GM23338 (cell line): Measurements from ENCODE around the gene AQP3.

Experiments
- CREB1 ChIP-seq: fragments of 250-450 bp; sonication (Bioruptor Pico); IDR thresholded peaks from 2 replicates; pipeline ENCODE4 v1.5.0; 2020; ENCODE audit warnings: low read depth, mild to moderate bottlenecking, moderate library complexity
- CTCF ChIP-seq, 2 experiments: fragments of 200-600 bp in 1 of 2; sonication (generic) in 1 of 2; conservative IDR thresholded peaks; 2 replicates each; pipeline versions ENCODE4 v1.5.1 to v1.6.1; 2016 to 2017; ENCODE audit warnings: antibody characterized with exemption in 2 of 2, low read depth in 2 of 2, mild to moderate bottlenecking in 2 of 2, moderate library complexity in 1 of 2
- ETS1 ChIP-seq: IDR thresholded peaks from 2 replicates; pipeline ENCODE4 v1.6.1; 2016; ENCODE audit warnings: antibody characterized with exemption
- EZH2 ChIP-seq: fragments of 200-600 bp; sonication (generic); IDR thresholded peaks from one replicate; pipeline ENCODE4 v1.8.0; 2017; ENCODE audit warnings: antibody characterized with exemption, mild to moderate bottlenecking, low read depth; ENCODE audit not compliant: unreplicated experiment
- EZH2phosphoT487 ChIP-seq: fragments of 200-600 bp; sonication (generic); IDR thresholded peaks from one replicate; pipeline ENCODE4 v1.8.1; 2018; ENCODE audit warnings: antibody characterized with exemption; ENCODE audit not compliant: unreplicated experiment
- JUNB ChIP-seq: IDR thresholded peaks from one replicate; pipeline ENCODE4 v1.6.1; 2016; ENCODE audit warnings: antibody characterized with exemption; ENCODE audit not compliant: unreplicated experiment
- NANOG ChIP-seq: IDR thresholded peaks from 2 replicates; pipeline ENCODE4 v1.6.1; 2016; ENCODE audit warnings: antibody characterized with exemption, borderline replicate concordance
- POLR2AphosphoS5 ChIP-seq: IDR thresholded peaks from 2 replicates; pipeline ENCODE4 v1.6.1; 2016; ENCODE audit warnings: antibody characterized with exemption, low read depth
- REST ChIP-seq: IDR thresholded peaks from one replicate; pipeline ENCODE4 v1.6.1; 2018; ENCODE audit warnings: antibody characterized with exemption; ENCODE audit not compliant: unreplicated experiment
- STAT1 ChIP-seq: IDR thresholded peaks from one replicate; pipeline ENCODE4 v1.6.1; 2016; ENCODE audit warnings: antibody characterized with exemption; ENCODE audit not compliant: unreplicated experiment
- ZNF114 ChIP-seq: fragments of 250-450 bp; sonication (Bioruptor Pico); IDR thresholded peaks from 2 replicates; pipeline ENCODE4 v1.5.0; 2020; ENCODE audit warnings: mild to moderate bottlenecking, moderate library complexity
- ZNF331 ChIP-seq: fragments of 250-450 bp; sonication (Bioruptor Pico); IDR thresholded peaks from 2 replicates; pipeline ENCODE4 v1.5.0; 2020; ENCODE audit warnings: low read depth, mild to moderate bottlenecking, moderate library complexity
- ZNF462 ChIP-seq: fragments of 250-450 bp; sonication (Bioruptor Pico); IDR thresholded peaks from 2 replicates; pipeline ENCODE4 v1.5.0; 2020; ENCODE audit warnings: mild to moderate bottlenecking, moderate library complexity

- TF ChIP-seq ZNF114 (CRISPR knock-in tag) (no peak), CTCF (conservative IDR thresholded peaks at IDR 0.05; ENCODE audit: low read depth in 2 of 2) (no peak), POLR2AphosphoS5 (no peak), REST (no peak), JUNB (no peak), EZH2 (no peak), ETS1 (no peak), EZH2phosphoT487 (no peak), CREB1 (no peak), STAT1 (no peak), ZNF331 (no peak), ZNF462 (CRISPR knock-in tag) (no peak), NANOG (no peak)
Observed at GRCh38 chr9:33426843-33427293, 20.5 kb downstream of the AQP3 start.
